CD4-positive, alpha-beta memory T cell (primary cell): Measurements from ENCODE around the gene NLGN2. TPM values are rescaled to one million over a fixed set of nuclear protein-coding genes. Genes with fewer than 3 reads are reported as not detected.

Source experiments
- CTCF ChIA-PET: fragments of 350-600 bp; sonication (Branson Sonifier 250); formaldehyde crosslinking; loops from one replicate; lab custom pipeline; 2021; ENCODE audit warnings: inconsistent platforms; ENCODE audit not compliant: partially characterized antibody; lab: Charles Lee
- POLR2A ChIA-PET: fragments of 350-600 bp; sonication (Branson Sonifier 250); formaldehyde crosslinking; loops from one replicate; lab custom pipeline; 2021; ENCODE audit not compliant: partially characterized antibody; lab: Charles Lee
- DNase-seq, 5 donors: peaks; one replicate each; pipeline versions ENCODE4 v3.0.0 to v3.0.0-alpha.2; 2020 to 2022; ENCODE audit warnings: mixed read lengths in 1 of 5
- H3K27ac ChIP-seq: one replicate; pipeline ENCODE4 v1.7.0; 2013; ENCODE audit warnings: low read depth, low read length
- H3K27me3 ChIP-seq: 2 replicates; pipeline ENCODE4 v1.7.0; 2013; ENCODE audit warnings: mild to moderate bottlenecking, low read length, moderate library complexity; ENCODE audit not compliant: insufficient read depth
- H3K36me3 ChIP-seq: 2 replicates; pipeline ENCODE4 v1.7.0; 2013; ENCODE audit warnings: mild to moderate bottlenecking, low read length, moderate library complexity; ENCODE audit not compliant: insufficient read depth
- H3K4me1 ChIP-seq: 2 replicates; pipeline ENCODE4 v1.7.0; 2013; ENCODE audit warnings: mild to moderate bottlenecking, low read length, moderate library complexity; ENCODE audit not compliant: insufficient read depth
- H3K4me3 ChIP-seq, 2 donors: one replicate each; pipeline ENCODE4 v1.7.0; 2013; ENCODE audit warnings: low read length in 2 of 2, mild to moderate bottlenecking in 1 of 2
- H3K9me3 ChIP-seq, 2 donors: one replicate each; pipeline ENCODE4 v1.7.0; 2013; ENCODE audit warnings: low read length in 2 of 2, control low read depth in 1 of 2; ENCODE audit not compliant: control insufficient read depth in 1 of 2
- H3K27ac Mint-ChIP-seq, 7 donors: one replicate each; pipeline ENCODE4 v1.8.0; 2020 to 2021; ENCODE audit warnings: mixed read lengths in 7 of 7, mild to moderate bottlenecking in 6 of 7, inconsistent platforms in 3 of 7, moderate library complexity in 3 of 7
- H3K27me3 Mint-ChIP-seq, 2 donors: one replicate each; pipeline ENCODE4 v1.8.0; 2020 to 2021; ENCODE audit warnings: mixed read lengths in 2 of 2
- H3K36me3 Mint-ChIP-seq, 2 donors: one replicate each; pipeline ENCODE4 v1.8.0; 2020 to 2021; ENCODE audit warnings: mixed read lengths in 2 of 2, inconsistent platforms in 1 of 2, mild to moderate bottlenecking in 1 of 2
- H3K4me1 Mint-ChIP-seq, 4 donors: one replicate each; pipeline ENCODE4 v1.8.0; 2020 to 2021; ENCODE audit warnings: mixed read lengths in 4 of 4, mild to moderate bottlenecking in 1 of 4
- H3K4me3 Mint-ChIP-seq, 8 donors: one replicate each; pipeline ENCODE4 v1.8.0; 2020 to 2021; ENCODE audit warnings: mixed read lengths in 8 of 8, mild to moderate bottlenecking in 7 of 8, moderate library complexity in 6 of 8, inconsistent platforms in 3 of 8
- H3K9me3 Mint-ChIP-seq, 8 donors: one replicate each; pipeline ENCODE4 v1.8.0; 2020 to 2021; ENCODE audit warnings: mixed read lengths in 8 of 8, mild to moderate bottlenecking in 5 of 8, inconsistent platforms in 3 of 8, moderate library complexity in 1 of 8
- intact Hi-C: fragments of 100-400 bp; cut with micrococcal nuclease; formaldehyde crosslinking; loops from one replicate; pipeline ENCODE4 v1.15.1; 2023
- polyA plus RNA-seq, 2 donors: library from polyadenylated mRNA; unstranded; fragments of 300-500 nt; fragmentation: Illumina TruSeq; gene quantifications; one replicate each; pipeline ENCODE4 v1.2.3, GENCODE V29; 2021
- total RNA-seq, 2 experiments: library from RNA; stranded (reverse); gene quantifications; one replicate each; pipeline ENCODE4 v1.2.3, GENCODE V29; 2021

Gene NLGN2
- total and polyA plus RNA-seq, 4 experiments from 2014 or later: 0.08 to 9.8 (median 8.8) TPM; not detected in 1

GRCh38 chr17:7389924-7390910 is 17.4 kb upstream of the NLGN2 start:
- peaks cover 0 to 3% (median 0%) of the 10 kb centered on the region in 8 donors for H3K9me3 Mint-ChIP-seq
- H3K27ac Mint-ChIP-seq: peak overlapping the region in 5 of 7 donors; percentile 12 to 65 (median 25)
- H3K4me1 ChIP-seq: peaks cover 48% of the 10 kb centered on the region
- H3K27ac ChIP-seq: peak overlapping the region; percentile 10
- intact Hi-C loops: loop anchor here (5.0 kb wide), 1 partner anchor 38 kb away; the partner anchor contains the start of gene KCTD11
- H3K36me3 Mint-ChIP-seq: peaks cover 34 to 55% of the 10 kb centered on the region in 2 donors
- ChIA-PET CTCF (interaction anchor here (1.0 to 3.3 kb wide), 2 partner anchors 34 to 47 kb away, joined by 3 to 14 read pairs; partner anchors contain the start of gene TMEM95), POLR2A (interaction anchor here (0.7 to 6.8 kb wide), 4 partner anchors 10 to 48 kb away, joined by 3 to 69 read pairs (median 3); partner anchors contain the start of gene TMEM256)
- peaks cover 11 to 51% (median 32%) of the 10 kb centered on the region in 4 donors for H3K4me1 Mint-ChIP-seq
- H3K36me3 ChIP-seq: peaks cover 42% of the 10 kb centered on the region
- no peak for DNase-seq
- H3K27me3 Mint-ChIP-seq: no peaks in the 10 kb centered on the region
- no peak overlapping the region for H3K4me3 Mint-ChIP-seq
- no peak overlapping the region for H3K4me3 ChIP-seq
- H3K27me3 ChIP-seq: no peaks in the 10 kb centered on the region
- H3K9me3 ChIP-seq: no peaks in the 10 kb centered on the region

GRCh38 chr17:7391307-7391706 is 16.3 kb upstream of the NLGN2 start:
- Histone ChIP-seq H3K36me3 (peaks cover 42% of the 10 kb centered on the region), H3K27ac (no peak overlapping the region), H3K4me3 (no peak overlapping the region), H3K9me3 (no peaks in the 10 kb centered on the region), H3K27me3 (no peaks in the 10 kb centered on the region), H3K4me1 (peaks cover 48% of the 10 kb centered on the region)
- H3K27ac Mint-ChIP-seq: peak overlapping the region in 4 of 7 donors; percentile 35 to 70 (median 57)
- no peak for DNase-seq
- peak overlapping the region in 3 of 8 donors; percentile 29 to 83 (median 58) for H3K4me3 Mint-ChIP-seq
- ChIA-PET CTCF (no interaction called here), POLR2A (no interaction called here)
- peaks cover 12 to 47% (median 33%) of the 10 kb centered on the region in 4 donors for H3K4me1 Mint-ChIP-seq
- intact Hi-C loops: loop anchor here (5.0 kb wide), 1 partner anchor 39 kb away; the partner anchor contains the start of gene KCTD11
- no peaks in the 10 kb centered on the region for H3K27me3 Mint-ChIP-seq
- peaks cover 0 to 3% (median 0%) of the 10 kb centered on the region in 8 donors for H3K9me3 Mint-ChIP-seq
- peaks cover 34 to 52% of the 10 kb centered on the region in 2 donors for H3K36me3 Mint-ChIP-seq

GRCh38 chr17:7392696-7393612 is 14.7 kb upstream of the NLGN2 start:
- Mint-ChIP-seq H3K9me3 (peaks cover 0 to 3% (median 0%) of the 10 kb centered on the region in 8 donors), H3K36me3 (peaks cover 34 to 45% of the 10 kb centered on the region in 2 donors), H3K27me3 (no peaks in the 10 kb centered on the region), H3K4me3 (peak overlapping the region; percentile 93 to 97 (median 96)), H3K4me1 (peaks cover 12 to 47% (median 33%) of the 10 kb centered on the region in 4 donors), H3K27ac (peak overlapping the region in 5 of 7 donors; percentile 50 to 98 (median 88))
- Histone ChIP-seq H3K36me3 (peaks cover 42% of the 10 kb centered on the region), H3K4me3 (peak overlapping the region; percentile 78 to 94), H3K27ac (peak overlapping the region; percentile 91), H3K4me1 (peaks cover 48% of the 10 kb centered on the region), H3K9me3 (no peaks in the 10 kb centered on the region), H3K27me3 (no peaks in the 10 kb centered on the region)
- no peak for DNase-seq
- intact Hi-C loops: loop anchor here (5.0 kb wide), 1 partner anchor 41 kb away; the partner anchor contains the start of gene KCTD11
- CTCF ChIA-PET: interaction anchor here (0.6 to 3.4 kb wide), 4 partner anchors 35 to 44 kb away, joined by 3 to 8 read pairs (median 4); no protein-coding TSS in a partner anchor
- POLR2A ChIA-PET: interaction anchor here (0.9 to 4.3 kb wide), 8 partner anchors 9 to 293 kb away, joined by 3 to 57 read pairs (median 8); partner anchors contain the start of genes NEURL4, POLR2A, TMEM102 and TMEM256

GRCh38 chr17:7393613-7394451 is 13.8 kb upstream of the NLGN2 start:
- Histone ChIP-seq H3K27me3 (no peaks in the 10 kb centered on the region), H3K27ac (peak overlapping the region; percentile 91), H3K36me3 (peaks cover 37% of the 10 kb centered on the region), H3K4me1 (peaks cover 48% of the 10 kb centered on the region), H3K4me3 (peak overlapping the region; percentile 78 to 94), H3K9me3 (no peaks in the 10 kb centered on the region)
- ChIA-PET POLR2A (interaction anchor here (0.9 to 4.3 kb wide), 13 partner anchors 10 to 293 kb away, joined by 3 to 57 read pairs (median 6); partner anchors contain the start of genes ACADVL, ACAP1, DLG4 and MPDU1), CTCF (interaction anchor here (0.8 to 3.4 kb wide), 3 partner anchors 37 to 167 kb away, joined by 3 to 8 read pairs (median 4); no protein-coding TSS in a partner anchor)
- Mint-ChIP-seq H3K36me3 (peaks cover 34 to 40% of the 10 kb centered on the region in 2 donors), H3K4me1 (peaks cover 12 to 47% (median 33%) of the 10 kb centered on the region in 4 donors), H3K4me3 (peak overlapping the region; percentile 93 to 97 (median 96)), H3K9me3 (peaks cover 0 to 3% (median 0%) of the 10 kb centered on the region in 8 donors), H3K27me3 (no peaks in the 10 kb centered on the region), H3K27ac (peak overlapping the region; percentile 92 to 98 (median 94))
- intact Hi-C loops: loop anchor here (1.0 to 5.0 kb wide), 4 partner anchors 10 to 42 kb away; partner anchors contain the start of genes KCTD11, TMEM102 and TMEM256
- peak; percentile 53 to 84 (median 76) for DNase-seq

- peaks cover 13 to 44% (median 31%) of the 10 kb centered on the region in 4 donors for H3K4me1 Mint-ChIP-seq
Observed at GRCh38 chr17:7394452-7395191, 13.0 kb upstream of the NLGN2 start, which contains the start of gene PLSCR3. TSS of gene PLSCR3 (minus strand) at chr17:7394525. CDS start at chr17:7394110, 415 bp downstream.

More at GRCh38 chr17:7394452-7395191, 13.0 kb upstream of the NLGN2 start, which contains the start of gene PLSCR3:
- no peaks in the 10 kb centered on the region for H3K9me3 ChIP-seq
- peak within 1 kb of the TSS; percentile 78 to 94 for H3K4me3 ChIP-seq
- peaks cover 0 to 3% (median 0%) of the 10 kb centered on the region in 8 donors for H3K9me3 Mint-ChIP-seq
- peak within 1 kb of the TSS; percentile 93 to 97 (median 96) for H3K4me3 Mint-ChIP-seq
- POLR2A ChIA-PET: interaction anchor here (0.6 to 4.3 kb wide), 13 partner anchors 9 to 189 kb away, joined by 3 to 57 read pairs (median 6); partner anchors contain the start of genes ACADVL, ACAP1, DLG4 and MPDU1
- DNase-seq: peak; percentile 76 to 88 (median 83)
- intact Hi-C loops: loop anchor here (1.0 to 5.0 kb wide), 4 partner anchors 10 to 42 kb away; partner anchors contain the start of genes KCTD11, TMEM102 and TMEM256
- peak within 1 kb of the TSS; percentile 91 for H3K27ac ChIP-seq
- H3K27me3 ChIP-seq: no peaks in the 10 kb centered on the region
- H3K4me1 ChIP-seq: peaks cover 44% of the 10 kb centered on the region
- peak within 1 kb of the TSS; percentile 92 to 98 (median 94) for H3K27ac Mint-ChIP-seq
- CTCF ChIA-PET: interaction anchor here (0.8 to 3.4 kb wide), 3 partner anchors 37 to 166 kb away, joined by 3 to 8 read pairs (median 4); no protein-coding TSS in a partner anchor
- no peaks in the 10 kb centered on the region for H3K27me3 Mint-ChIP-seq
- H3K36me3 Mint-ChIP-seq: peaks cover 28 to 32% of the 10 kb centered on the region in 2 donors
- peaks cover 29% of the 10 kb centered on the region for H3K36me3 ChIP-seq
